HG02798 (cell line): ENCODE data around the gene ALPG.

Experiments
- ATAC-seq: cut with Tn5 transposase; IDR thresholded peaks from one replicate; pipeline ENCODE4 v1.9.1; 2021; ENCODE audit warnings: mild to moderate bottlenecking; ENCODE audit not compliant: unreplicated experiment, poor library complexity

Gene ALPG

GRCh38 chr2:232455426-232456255, 49.0 kb downstream of the ALPG start, which contains the start of gene ALPI:
ALPI (plus strand) TSS chr2:232456153; CDS start chr2:232456200, 47 bp downstream.
- ATAC-seq, result no peak

DNA sequence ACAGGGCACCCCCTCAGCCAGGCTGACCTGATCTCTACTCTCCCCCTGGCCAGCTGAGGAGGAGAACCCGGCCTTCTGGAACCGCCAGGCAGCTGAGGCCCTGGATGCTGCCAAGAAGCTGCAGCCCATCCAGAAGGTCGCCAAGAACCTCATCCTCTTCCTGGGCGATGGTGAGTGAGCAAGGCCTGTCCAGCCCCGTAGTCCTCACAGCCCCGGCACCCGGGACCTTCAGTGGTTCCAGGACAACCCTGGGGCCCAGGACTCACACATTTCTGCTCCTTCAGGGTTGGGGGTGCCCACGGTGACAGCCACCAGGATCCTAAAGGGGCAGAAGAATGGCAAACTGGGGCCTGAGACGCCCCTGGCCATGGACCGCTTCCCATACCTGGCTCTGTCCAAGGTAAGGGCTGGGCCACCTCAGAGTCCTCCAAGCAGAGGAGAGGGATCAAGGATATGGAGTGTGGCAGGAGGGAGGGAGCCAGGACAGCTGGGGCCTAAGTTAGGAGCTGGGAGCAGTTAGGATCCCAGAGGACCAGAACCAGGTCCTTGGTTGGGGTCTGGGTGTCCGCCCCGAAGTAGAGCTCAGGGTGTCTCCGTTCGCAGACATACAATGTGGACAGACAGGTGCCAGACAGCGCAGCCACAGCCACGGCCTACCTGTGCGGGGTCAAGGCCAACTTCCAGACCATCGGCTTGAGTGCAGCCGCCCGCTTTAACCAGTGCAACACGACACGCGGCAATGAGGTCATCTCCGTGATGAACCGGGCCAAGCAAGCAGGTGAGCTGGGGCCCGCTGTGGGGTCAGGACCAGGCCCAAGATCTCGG, 49.9 kb downstream of the ALPG start:
- ATAC-seq, result no peak

DNA sequence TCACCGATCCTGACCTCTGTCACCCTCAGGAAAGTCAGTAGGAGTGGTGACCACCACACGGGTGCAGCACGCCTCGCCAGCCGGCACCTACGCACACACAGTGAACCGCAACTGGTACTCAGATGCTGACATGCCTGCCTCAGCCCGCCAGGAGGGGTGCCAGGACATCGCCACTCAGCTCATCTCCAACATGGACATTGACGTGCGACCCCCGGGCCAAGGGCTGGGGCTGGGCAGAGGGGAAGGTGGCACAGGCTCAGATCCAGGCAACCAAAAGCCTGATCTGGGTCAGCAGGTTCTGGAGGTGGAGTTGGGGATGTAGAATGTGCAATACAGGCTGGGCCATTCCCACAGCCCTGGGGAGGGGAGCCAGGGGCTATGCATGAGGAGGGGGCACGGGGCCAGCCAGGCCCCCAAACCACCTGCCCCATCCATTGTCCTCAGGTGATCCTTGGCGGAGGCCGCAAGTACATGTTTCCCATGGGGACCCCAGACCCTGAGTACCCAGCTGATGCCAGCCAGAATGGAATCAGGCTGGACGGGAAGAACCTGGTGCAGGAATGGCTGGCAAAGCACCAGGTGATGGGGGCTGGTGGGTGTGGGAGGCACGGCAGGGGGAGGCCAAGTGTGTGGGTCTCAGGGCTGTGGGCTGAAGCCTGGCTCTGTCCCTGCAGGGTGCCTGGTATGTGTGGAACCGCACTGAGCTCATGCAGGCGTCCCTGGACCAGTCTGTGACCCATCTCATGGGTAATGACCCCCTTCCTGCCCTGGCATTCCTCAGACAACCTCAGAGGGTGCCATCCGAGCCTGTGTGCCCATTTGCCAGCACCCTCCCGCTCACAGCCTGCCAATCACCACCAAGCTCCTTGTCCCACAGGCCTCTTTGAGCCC, 50.7 kb downstream of the ALPG start:
- ATAC-seq, result no peak

- ATAC-seq, result no peak
Observed at GRCh38 chr2:232458051-232458660, 51.5 kb downstream of the ALPG start.

GRCh38 chr2:232458661-232459418, 52.2 kb downstream of the ALPG start:
- ATAC-seq, result no peak

DNA sequence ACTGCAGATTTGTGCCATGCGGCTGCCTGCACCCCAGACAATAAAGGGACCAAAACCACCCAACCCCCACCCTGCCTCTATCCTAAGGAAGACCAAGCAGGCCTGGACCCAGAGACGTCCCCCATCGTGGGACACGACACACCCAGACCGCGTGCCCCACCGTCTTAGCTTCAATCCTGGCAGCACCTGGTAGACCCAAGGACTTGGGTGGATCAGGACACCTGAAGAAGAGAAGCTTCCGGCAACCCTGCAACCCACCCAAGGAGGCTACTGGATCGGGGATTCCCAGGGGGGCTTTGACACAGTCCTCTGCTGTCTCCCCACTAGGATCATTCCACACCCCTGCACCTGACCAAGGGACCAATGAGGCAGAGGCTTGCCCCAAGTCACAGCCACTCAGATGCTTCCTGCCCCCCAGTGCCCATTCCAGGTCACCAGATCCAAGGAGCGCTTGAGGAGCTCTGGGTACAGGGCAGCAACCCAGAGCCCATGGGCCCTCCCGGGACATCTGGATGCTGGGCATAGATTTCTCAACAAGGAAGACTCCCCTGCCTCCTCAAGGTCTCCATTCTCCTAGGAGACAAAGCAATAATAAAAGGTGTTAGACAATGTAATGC, 52.9 kb downstream of the ALPG start:
- ATAC-seq, result no peak

DNA sequence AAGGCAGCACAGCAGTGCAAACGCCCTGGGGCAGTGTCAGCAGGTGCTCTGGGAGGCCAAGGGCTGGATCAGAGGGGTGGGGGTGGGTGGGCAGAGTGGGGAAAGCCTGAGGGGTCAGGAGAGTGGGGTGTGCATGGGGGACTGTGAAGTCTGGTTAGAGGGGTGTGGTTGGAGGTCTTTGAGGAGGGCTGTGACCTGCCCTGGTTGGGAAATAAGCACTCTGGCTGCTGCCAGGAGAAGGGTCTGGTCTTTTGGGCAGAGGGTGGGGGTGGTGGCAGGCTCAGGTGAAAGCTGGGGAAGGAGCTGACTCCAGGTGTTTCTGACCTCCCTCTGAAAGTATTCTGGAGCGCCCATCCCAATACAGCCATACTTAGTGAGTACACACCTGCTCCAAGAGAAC, 53.5 kb downstream of the ALPG start:
- no peak for ATAC-seq
